ENCODE measurements around the gene SP2. TPM values are rescaled to one million over a fixed set of nuclear protein-coding genes. Genes with fewer than 3 reads are reported as not detected.

Gene SP2
- total RNA-seq, 1 experiment from 2014 or later: 3.9 TPM

DNA sequence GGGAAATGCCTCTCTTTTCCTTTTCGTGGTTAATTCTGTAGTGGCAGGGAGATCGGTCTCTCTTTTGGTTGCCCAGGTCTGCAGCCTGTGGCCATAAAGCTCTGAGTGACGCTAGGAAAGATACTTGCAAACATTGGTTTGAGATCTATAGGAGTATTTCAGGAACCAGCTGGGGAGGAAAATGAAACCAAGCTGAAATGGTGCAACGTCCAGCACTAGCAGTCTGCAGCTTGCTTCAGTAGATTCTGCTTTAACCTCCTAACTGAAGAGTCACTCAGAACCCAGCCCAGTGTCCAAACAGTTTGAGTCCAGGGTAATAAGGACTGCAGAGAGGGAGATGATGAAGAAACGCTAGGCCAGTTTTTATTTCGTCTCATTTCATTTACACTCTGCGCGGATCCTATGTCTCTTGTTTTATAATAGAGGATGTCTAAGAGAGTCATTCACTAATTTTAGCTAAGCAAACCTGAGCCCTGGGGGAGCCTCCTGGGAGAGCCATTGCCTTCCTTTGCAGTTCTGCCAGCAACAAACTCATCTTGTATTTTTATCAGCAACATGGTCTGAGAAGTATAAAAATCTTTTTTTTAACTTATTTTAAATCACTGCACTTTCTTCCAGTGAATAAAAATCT is 12.0 kb downstream of the SP2 start:
- Histone ChIP-seq H3K4me1 (ENCODE audit: insufficient read depth, low read length) (no peaks in the 10 kb centered on the region; the same call in 1 of the 2 replicates), H3K27ac (ENCODE audit: low read length) (no peak overlapping the region), H3F3A (ENCODE audit: low read length, unreplicated experiment) (no peaks in the 10 kb centered on the region), H3K4me3 (ENCODE audit: low read length) (no peak overlapping the region), H3K79me2 (ENCODE audit: low read length) (no peaks in the 10 kb centered on the region), H3K27me3 (ENCODE audit: low read length) (no peaks in the 10 kb centered on the region), H3K9me2 (replicated peaks; ENCODE audit: low read length) (no peaks in the 10 kb centered on the region), H3K4me2 (ENCODE audit: low read length) (no peak overlapping the region), H3K9me3 (ENCODE audit: low read length) (no peaks in the 10 kb centered on the region), H3K36me3 (ENCODE audit: low read depth, low read length) (no peaks in the 10 kb centered on the region), H3K9ac (ENCODE audit: low read length) (no peak overlapping the region), H4K20me1 (ENCODE audit: low read length) (no peaks in the 10 kb centered on the region), H2AFZ (ENCODE audit: low read length) (no peak overlapping the region)
- no peak for ATAC-seq
- no peak for DNase-seq
- intact Hi-C loops (cut with micrococcal nuclease): no loop called here
- TF ChIP-seq EZH2 (IDR thresholded peaks at IDR 0.05; ENCODE audit: low read length, unreplicated experiment) (no peak), EZH2phosphoT487 (IDR thresholded peaks at IDR 0.05; ENCODE audit: borderline replicate concordance, low read length) (no peak)
- TF ChIP-seq, protein P1, sequence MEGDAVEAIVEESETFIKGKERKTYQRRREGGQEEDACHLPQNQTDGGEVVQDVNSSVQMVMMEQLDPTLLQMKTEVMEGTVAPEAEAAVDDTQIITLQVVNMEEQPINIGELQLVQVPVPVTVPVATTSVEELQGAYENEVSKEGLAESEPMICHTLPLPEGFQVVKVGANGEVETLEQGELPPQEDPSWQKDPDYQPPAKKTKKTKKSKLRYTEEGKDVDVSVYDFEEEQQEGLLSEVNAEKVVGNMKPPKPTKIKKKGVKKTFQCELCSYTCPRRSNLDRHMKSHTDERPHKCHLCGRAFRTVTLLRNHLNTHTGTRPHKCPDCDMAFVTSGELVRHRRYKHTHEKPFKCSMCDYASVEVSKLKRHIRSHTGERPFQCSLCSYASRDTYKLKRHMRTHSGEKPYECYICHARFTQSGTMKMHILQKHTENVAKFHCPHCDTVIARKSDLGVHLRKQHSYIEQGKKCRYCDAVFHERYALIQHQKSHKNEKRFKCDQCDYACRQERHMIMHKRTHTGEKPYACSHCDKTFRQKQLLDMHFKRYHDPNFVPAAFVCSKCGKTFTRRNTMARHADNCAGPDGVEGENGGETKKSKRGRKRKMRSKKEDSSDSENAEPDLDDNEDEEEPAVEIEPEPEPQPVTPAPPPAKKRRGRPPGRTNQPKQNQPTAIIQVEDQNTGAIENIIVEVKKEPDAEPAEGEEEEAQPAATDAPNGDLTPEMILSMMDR (conservative IDR thresholded peaks at IDR 0.05; ENCODE audit: low read depth, low read length): no peak
- ChIA-PET CTCF (no interaction called here), POLR2A (ENCODE audit: unreplicated experiment) (no interaction called here)
- BruUV-seq (replicated peaks): no TSS peak

- H2AFZ ChIP-seq (ENCODE audit: low read length): no peak overlapping the region
- H3K4me2 ChIP-seq (ENCODE audit: low read length): no peak overlapping the region
- H3F3A ChIP-seq (ENCODE audit: low read length, unreplicated experiment): no peaks in the 10 kb centered on the region
- intact Hi-C loops (cut with micrococcal nuclease): no loop called here
- no peak for DNase-seq
- peaks cover 3% of the 10 kb centered on the region; the same call in 1 of the 2 replicates for H3K36me3 ChIP-seq (ENCODE audit: low read depth, low read length)
- no peak overlapping the region for H3K9ac ChIP-seq (ENCODE audit: low read length)
- H3K27me3 ChIP-seq (ENCODE audit: low read length): no peaks in the 10 kb centered on the region
- no peak for TF ChIP-seq EZH2 (IDR thresholded peaks at IDR 0.05; ENCODE audit: low read length, unreplicated experiment)
- TF ChIP-seq, protein P1 (conservative IDR thresholded peaks at IDR 0.05; ENCODE audit: low read depth, low read length): no peak
- TF ChIP-seq EZH2phosphoT487 (IDR thresholded peaks at IDR 0.05; ENCODE audit: borderline replicate concordance, low read length): no peak
- H3K79me2 ChIP-seq (ENCODE audit: low read length): no peaks in the 10 kb centered on the region
- CTCF ChIA-PET: no interaction called here
- no peaks in the 10 kb centered on the region for H4K20me1 ChIP-seq (ENCODE audit: low read length)
- POLR2A ChIA-PET (ENCODE audit: unreplicated experiment): no interaction called here
- no peaks in the 10 kb centered on the region for H3K9me3 ChIP-seq (ENCODE audit: low read length)
- no TSS peak for BruUV-seq (replicated peaks)
- no peaks in the 10 kb centered on the region for H3K9me2 ChIP-seq (replicated peaks; ENCODE audit: low read length)
- H3K4me1 ChIP-seq (ENCODE audit: insufficient read depth, low read length): no peaks in the 10 kb centered on the region
- no peak overlapping the region for H3K27ac ChIP-seq (ENCODE audit: low read length)
- H3K4me3 ChIP-seq (ENCODE audit: low read length): no peak overlapping the region
- ATAC-seq: no peak
Observed at GRCh38 chr17:47913050-47913449, 17.0 kb downstream of the SP2 start.

GRCh38 chr17:47914306-47914948 is 18.4 kb downstream of the SP2 start:
- CTCF ChIA-PET: no interaction called here

More at GRCh38 chr17:47914306-47914948, 18.4 kb downstream of the SP2 start:
- no peak overlapping the region for H3K27ac ChIP-seq (ENCODE audit: low read length)
- no peaks in the 10 kb centered on the region for H3K4me1 ChIP-seq (ENCODE audit: insufficient read depth, low read length)
- TF ChIP-seq EZH2phosphoT487 (IDR thresholded peaks at IDR 0.05; ENCODE audit: borderline replicate concordance, low read length) (no peak), EZH2 (IDR thresholded peaks at IDR 0.05; ENCODE audit: low read length, unreplicated experiment) (no peak)
- TF ChIP-seq, protein P1 (conservative IDR thresholded peaks at IDR 0.05; ENCODE audit: low read depth, low read length): no peak
- ATAC-seq (no peak), DNase-seq (no peak)
- H3K9me2 ChIP-seq (replicated peaks; ENCODE audit: low read length): no peaks in the 10 kb centered on the region
- no TSS peak for BruUV-seq (replicated peaks)
- POLR2A ChIA-PET (ENCODE audit: unreplicated experiment): no interaction called here
- H3F3A ChIP-seq (ENCODE audit: low read length, unreplicated experiment): no peaks in the 10 kb centered on the region
- no peaks in the 10 kb centered on the region for H4K20me1 ChIP-seq (ENCODE audit: low read length)
- no peak overlapping the region for H3K9ac ChIP-seq (ENCODE audit: low read length)
- no peaks in the 10 kb centered on the region for H3K9me3 ChIP-seq (ENCODE audit: low read length)
- no peaks in the 10 kb centered on the region for H3K79me2 ChIP-seq (ENCODE audit: low read length)
- peaks cover 3% of the 10 kb centered on the region; the same call in 1 of the 2 replicates for H3K36me3 ChIP-seq (ENCODE audit: low read depth, low read length)
- no peak overlapping the region for H2AFZ ChIP-seq (ENCODE audit: low read length)
- H3K4me3 ChIP-seq (ENCODE audit: low read length): no peak overlapping the region
- intact Hi-C loops (cut with micrococcal nuclease): no loop called here
- H3K27me3 ChIP-seq (ENCODE audit: low read length): no peaks in the 10 kb centered on the region
- no peak overlapping the region for H3K4me2 ChIP-seq (ENCODE audit: low read length)
